OCI-LY3 (cell line): ENCODE results near the gene MAD1L1.

ENCODE experiments used
- H2AFZ ChIP-seq: fragments of 200-600, 300-600 bp; shearing (Covaris generic); 2 replicates; pipeline ENCODE4 v1.6.0; 2014; ENCODE audit warnings: antibody characterized with exemption, low read depth, low read length
- H3K27ac ChIP-seq: fragments of 200-600, 300-600 bp; sonication (generic); 2 replicates; pipeline ENCODE4 v1.5.1; 2014; ENCODE audit warnings: mild to moderate bottlenecking, low read length, moderate library complexity, mixed read lengths
- H3K27me3 ChIP-seq: fragments of 200-600, 300-600 bp; sonication (generic); 2 replicates; pipeline ENCODE4 v1.6.1; 2014; ENCODE audit warnings: low read depth, low read length, mixed read lengths
- H3K36me3 ChIP-seq: fragments of 200-600, 300-600 bp; sonication (generic); replicated peaks from 2 replicates; pipeline ENCODE3; 2014; ENCODE audit warnings: low read depth, low read length, mixed read lengths
- H3K4me1 ChIP-seq: fragments of 300-600, 200-600 bp; sonication (generic); 2 replicates; pipeline ENCODE4 v1.6.1; 2014; ENCODE audit warnings: low read length, mixed read lengths
- H3K4me2 ChIP-seq: fragments of 200-600, 300-600 bp; sonication (generic); 2 replicates; pipeline ENCODE4 v1.6.1; 2014; ENCODE audit warnings: low read length, mixed read lengths
- H3K4me3 ChIP-seq: fragments of 300-600, 200-600 bp; sonication (generic); 2 replicates; pipeline ENCODE4 v1.5.1; 2014; ENCODE audit warnings: antibody characterized with exemption, mild to moderate bottlenecking, low read length, moderate library complexity
- H3K79me2 ChIP-seq: fragments of 300-600, 200-600 bp; shearing (Covaris generic); 2 replicates; pipeline ENCODE4 v1.6.1; 2014; ENCODE audit warnings: mild to moderate bottlenecking, low read length, mixed read lengths
- H3K9ac ChIP-seq: fragments of 300-600, 200-600 bp; shearing (Covaris generic); 2 replicates; pipeline ENCODE4 v1.6.0; 2014; ENCODE audit warnings: mild to moderate bottlenecking, low read length, moderate library complexity
- H3K9me3 ChIP-seq: fragments of 200-600, 300-600 bp; shearing (Covaris generic); 2 replicates; pipeline ENCODE4 v1.6.1; 2014; ENCODE audit warnings: low read length, mixed read lengths; ENCODE audit not compliant: insufficient read depth
- H4K20me1 ChIP-seq: fragments of 200-600, 300-600 bp; sonication (generic); 2 replicates; pipeline ENCODE4 v1.6.1; 2016; ENCODE audit warnings: low read length, mixed read lengths; ENCODE audit not compliant: insufficient read depth
- CTCF ChIP-seq: fragments of 200-600, 300-600 bp; sonication (generic); IDR thresholded peaks from 2 replicates; pipeline ENCODE4 v1.5.1; 2014; ENCODE audit warnings: antibody characterized with exemption, low read length, low read depth
- EZH2phosphoT487 ChIP-seq: fragments of 200-600 bp; shearing (Covaris generic); IDR thresholded peaks from 2 replicates; pipeline ENCODE4 v1.6.1; 2018; ENCODE audit warnings: antibody characterized with exemption, mixed run types, low read depth

Gene MAD1L1

GRCh38 chr7:2220030-2220429 is 12.7 kb downstream of the MAD1L1 start:
- H3K9me3 ChIP-seq, result no peaks in the 10 kb centered on the region
- no peaks in the 10 kb centered on the region for H3K4me1 ChIP-seq
- no peak overlapping the region for H3K27ac ChIP-seq
- no peaks in the 10 kb centered on the region for H4K20me1 ChIP-seq
- H3K4me2 ChIP-seq, result no peak overlapping the region
- H3K27me3 ChIP-seq, result no peaks in the 10 kb centered on the region
- peaks cover 4% of the 10 kb centered on the region for H3K36me3 ChIP-seq
- no peaks in the 10 kb centered on the region; the same call in 1 of the 2 replicates for H3K79me2 ChIP-seq
- TF ChIP-seq EZH2phosphoT487, result no peak
- TF ChIP-seq CTCF, result no peak
- no peak overlapping the region for H3K4me3 ChIP-seq
- no peak overlapping the region for H2AFZ ChIP-seq
- H3K9ac ChIP-seq, result no peak overlapping the region

- Histone ChIP-seq H3K4me1 (no peaks in the 10 kb centered on the region), H3K79me2 (no peaks in the 10 kb centered on the region; the same call in 1 of the 2 replicates), H3K9ac (no peak overlapping the region), H3K9me3 (no peaks in the 10 kb centered on the region), H2AFZ (no peak overlapping the region), H3K4me3 (no peak overlapping the region), H3K27me3 (no peaks in the 10 kb centered on the region), H4K20me1 (no peaks in the 10 kb centered on the region), H3K4me2 (no peak overlapping the region), H3K27ac (no peak overlapping the region), H3K36me3 (no peaks in the 10 kb centered on the region)
- no peak for TF ChIP-seq CTCF
- no peak for TF ChIP-seq EZH2phosphoT487
Observed at GRCh38 chr7:2219606-2220005, 13.1 kb downstream of the MAD1L1 start.

GRCh38 chr7:2219136-2219535 is 13.6 kb downstream of the MAD1L1 start:
- Histone ChIP-seq H3K36me3 (no peaks in the 10 kb centered on the region), H2AFZ (no peak overlapping the region)

GRCh38 chr7:2218444-2218785 is 14.3 kb downstream of the MAD1L1 start:
- H3K4me3 ChIP-seq, result no peak overlapping the region
- H2AFZ ChIP-seq, result no peak overlapping the region
- TF ChIP-seq CTCF (no peak), EZH2phosphoT487 (no peak)
- no peaks in the 10 kb centered on the region; the same call in 1 of the 2 replicates for H3K79me2 ChIP-seq
- no peak overlapping the region for H3K4me2 ChIP-seq
- no peaks in the 10 kb centered on the region for H3K9me3 ChIP-seq
- no peaks in the 10 kb centered on the region for H3K4me1 ChIP-seq
- no peaks in the 10 kb centered on the region for H4K20me1 ChIP-seq
- H3K27me3 ChIP-seq, result no peaks in the 10 kb centered on the region
- H3K27ac ChIP-seq, result no peak overlapping the region
- no peak overlapping the region for H3K9ac ChIP-seq
- no peaks in the 10 kb centered on the region for H3K36me3 ChIP-seq

More at GRCh38 chr7:2219136-2219535, 13.6 kb downstream of the MAD1L1 start:
- Histone ChIP-seq H3K27me3 (no peaks in the 10 kb centered on the region), H3K79me2 (no peaks in the 10 kb centered on the region; the same call in 1 of the 2 replicates), H3K4me1 (no peaks in the 10 kb centered on the region), H3K9me3 (no peaks in the 10 kb centered on the region), H3K9ac (no peak overlapping the region), H4K20me1 (no peaks in the 10 kb centered on the region), H3K4me2 (no peak overlapping the region), H3K27ac (no peak overlapping the region), H3K4me3 (no peak overlapping the region)
- TF ChIP-seq CTCF (no peak), EZH2phosphoT487 (no peak)
